B cell (primary cell): ENCODE results near the gene C6orf47.

Source experiments
- EZH2 ChIP-seq: IDR thresholded peaks from 2 replicates; pipeline ENCODE4 v1.6.1; 2012; ENCODE audit warnings: borderline replicate concordance, low read depth, mild to moderate bottlenecking, moderate library complexity, low read length; ENCODE audit not compliant: insufficient read depth, poor library complexity, severe bottlenecking
- TF ChIP-seq, protein P1 (sequence below): fragments of 200-600 bp; IDR thresholded peaks from one replicate; pipeline ENCODE4 v1.8.0; 2022; ENCODE audit warnings: antibody characterized with exemption, mild to moderate bottlenecking

DNA sequence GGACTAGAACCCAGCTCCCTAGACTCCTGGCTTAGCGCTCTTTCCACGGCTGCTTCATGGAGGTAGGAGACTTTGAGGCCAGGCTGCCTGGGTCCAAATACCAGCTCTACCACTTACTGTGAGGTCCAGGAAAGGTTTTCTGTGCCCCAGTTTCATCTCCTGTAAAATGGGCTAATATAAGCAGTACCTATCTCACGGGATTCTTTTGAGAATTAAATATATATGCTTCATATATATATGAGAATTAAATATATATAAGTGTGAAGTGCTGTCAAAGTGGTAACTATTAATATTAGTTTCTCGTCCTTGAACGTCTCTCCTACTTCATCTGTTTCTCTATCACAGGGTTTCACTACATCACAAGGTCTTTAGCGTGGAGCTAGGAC lies 30.5 kb upstream of the C6orf47 start:
- TF ChIP-seq, protein P1, sequence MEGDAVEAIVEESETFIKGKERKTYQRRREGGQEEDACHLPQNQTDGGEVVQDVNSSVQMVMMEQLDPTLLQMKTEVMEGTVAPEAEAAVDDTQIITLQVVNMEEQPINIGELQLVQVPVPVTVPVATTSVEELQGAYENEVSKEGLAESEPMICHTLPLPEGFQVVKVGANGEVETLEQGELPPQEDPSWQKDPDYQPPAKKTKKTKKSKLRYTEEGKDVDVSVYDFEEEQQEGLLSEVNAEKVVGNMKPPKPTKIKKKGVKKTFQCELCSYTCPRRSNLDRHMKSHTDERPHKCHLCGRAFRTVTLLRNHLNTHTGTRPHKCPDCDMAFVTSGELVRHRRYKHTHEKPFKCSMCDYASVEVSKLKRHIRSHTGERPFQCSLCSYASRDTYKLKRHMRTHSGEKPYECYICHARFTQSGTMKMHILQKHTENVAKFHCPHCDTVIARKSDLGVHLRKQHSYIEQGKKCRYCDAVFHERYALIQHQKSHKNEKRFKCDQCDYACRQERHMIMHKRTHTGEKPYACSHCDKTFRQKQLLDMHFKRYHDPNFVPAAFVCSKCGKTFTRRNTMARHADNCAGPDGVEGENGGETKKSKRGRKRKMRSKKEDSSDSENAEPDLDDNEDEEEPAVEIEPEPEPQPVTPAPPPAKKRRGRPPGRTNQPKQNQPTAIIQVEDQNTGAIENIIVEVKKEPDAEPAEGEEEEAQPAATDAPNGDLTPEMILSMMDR, result no peak
- no peak for TF ChIP-seq EZH2
